ENCODE results near the gene WDR47. TPM values are rescaled to one million over a fixed set of nuclear protein-coding genes. Genes with fewer than 3 reads are reported as not detected.

Gene WDR47
- total and polyA plus RNA-seq, 2 of the 8 experiments (the other 6 are each of a cell fraction or from before 2014, with no cell fraction given) = 1.9 to 6.7 TPM

GRCh38 chr1:109041621-109042468 is at the start of gene WDR47 (continued):
- TF ChIP-seq CTCF (IDR thresholded peaks at IDR 0.05; ENCODE audit: control extremely low read depth in 1 of 3, insufficient read depth in 1 of 3, low read depth in 1 of 3, low read length in 3 of 3) (no peak), ZNF274 (IDR thresholded peaks at IDR 0.05; ENCODE audit: borderline replicate concordance, extremely low read depth, low read length) (no peak), E2F6 (IDR thresholded peaks at IDR 0.05) (peak; percentile 36), SP1 (IDR thresholded peaks at IDR 0.05; ENCODE audit: low read depth, low read length) (no peak), CHD7 (IDR thresholded peaks at IDR 0.05; ENCODE audit: insufficient replicate concordance, low read length) (no peak), POLR2A (IDR thresholded peaks at IDR 0.05; ENCODE audit: control extremely low read depth in 1 of 2, low read depth in 2 of 2, low read length in 2 of 2) (peak; percentile 59 to 86), YY1 (IDR thresholded peaks at IDR 0.05; ENCODE audit: low read depth, low read length) (no peak)
